Measurements from ENCODE around the gene RCOR2.
"Not testable (repeated sequence)": the region's sequence is repeated elsewhere in the genome, so short reads cannot be mapped to it uniquely, and the experiment has no call there.

The RCOR2 gene

DNA sequence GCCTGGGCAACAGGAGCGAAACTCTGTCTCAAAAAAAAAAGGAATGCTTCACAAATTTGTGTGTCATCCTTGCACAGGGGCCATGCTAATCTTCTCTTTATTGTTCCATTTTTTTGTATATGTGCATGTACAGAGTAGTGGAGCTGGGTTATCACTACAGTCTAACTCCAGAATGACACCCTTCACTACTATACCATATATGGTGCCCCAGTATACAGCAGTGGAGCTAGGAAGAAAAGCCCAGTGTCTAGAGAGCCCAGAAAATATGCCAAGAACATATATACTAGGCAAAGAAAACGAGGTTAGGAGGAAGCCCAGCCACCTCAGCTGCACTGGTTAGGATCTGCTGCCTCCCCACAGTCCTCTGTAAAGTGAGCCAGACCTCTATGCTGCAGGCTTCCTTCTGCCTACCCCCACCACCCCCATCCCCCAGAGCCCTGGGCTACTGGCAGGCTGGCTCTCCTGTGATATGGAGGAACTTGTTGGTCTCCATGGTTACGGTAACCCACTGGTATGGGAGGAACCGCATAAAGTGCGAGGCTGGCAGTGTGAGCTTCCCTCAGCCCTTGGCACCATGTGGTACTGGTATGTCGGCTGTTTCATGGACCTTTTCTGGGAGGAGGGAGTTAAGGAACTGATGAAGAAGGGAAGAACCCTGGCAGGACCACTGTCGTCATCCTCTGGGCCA, 34.3 kb downstream of the RCOR2 start:
- DNase-seq: peak in 11 of 56 donors; percentile 13 to 49 (median 34)

DNA sequence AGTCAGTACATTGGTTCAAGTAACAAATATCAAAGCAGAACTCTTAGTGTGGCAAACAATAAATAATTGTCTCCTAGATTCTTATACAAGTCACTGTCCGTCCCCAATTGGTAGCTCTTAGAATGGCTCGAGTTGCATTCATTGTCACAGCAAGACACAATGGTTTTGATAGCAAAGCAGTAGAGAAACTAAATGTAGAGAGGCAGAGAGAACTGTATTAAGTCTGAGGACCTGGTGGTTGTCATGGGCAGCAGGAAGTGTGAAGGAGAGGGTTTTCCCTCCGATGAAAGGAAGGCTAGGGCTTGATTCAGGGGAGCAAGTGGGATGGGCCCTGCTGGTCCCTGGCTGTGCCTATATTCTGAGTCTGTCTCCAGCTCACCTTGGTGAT, 36.6 kb downstream of the RCOR2 start:
- no peak for DNase-seq

DNA sequence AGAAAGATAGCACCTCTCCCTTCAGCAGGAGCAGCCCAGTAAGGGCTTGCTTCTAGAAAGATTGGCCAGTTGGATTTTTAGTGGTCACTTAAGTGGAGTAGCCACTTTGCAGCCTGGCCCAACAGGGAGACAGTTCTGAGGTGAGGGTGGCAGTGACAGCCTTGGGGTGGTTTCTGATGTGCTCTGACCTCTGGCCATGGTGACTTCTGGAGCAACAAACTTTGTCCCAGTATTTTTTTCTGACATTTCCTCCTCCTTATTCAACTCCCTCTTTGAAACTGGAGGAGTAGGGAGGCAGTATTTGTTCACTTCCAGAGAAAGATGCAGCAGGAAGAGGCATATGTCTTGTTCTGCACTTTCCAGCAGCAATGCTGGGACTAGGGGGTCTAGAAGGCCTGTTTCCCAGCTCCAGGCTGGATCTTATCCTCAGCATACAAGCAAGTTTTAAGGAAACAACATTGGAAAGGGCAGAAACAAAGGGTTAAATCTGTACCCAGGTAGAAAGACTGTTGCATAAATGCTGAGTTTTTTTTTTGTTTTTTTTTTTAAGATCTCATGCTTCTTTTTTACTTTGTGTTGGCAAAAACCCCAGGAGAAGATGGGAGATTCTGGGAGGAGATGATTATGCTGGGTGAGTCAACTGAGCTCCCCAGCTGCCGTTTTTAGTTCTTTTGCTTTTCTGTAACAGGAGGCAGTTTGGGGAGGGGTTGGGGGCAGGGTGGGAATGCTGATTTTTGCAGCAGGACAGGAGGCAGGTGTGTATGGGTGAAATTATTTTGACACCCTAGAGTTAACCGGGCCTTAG, 37.2 kb downstream of the RCOR2 start:
- DNase-seq: peak in 11 of 56 donors; percentile 10 to 50 (median 24)

DNA sequence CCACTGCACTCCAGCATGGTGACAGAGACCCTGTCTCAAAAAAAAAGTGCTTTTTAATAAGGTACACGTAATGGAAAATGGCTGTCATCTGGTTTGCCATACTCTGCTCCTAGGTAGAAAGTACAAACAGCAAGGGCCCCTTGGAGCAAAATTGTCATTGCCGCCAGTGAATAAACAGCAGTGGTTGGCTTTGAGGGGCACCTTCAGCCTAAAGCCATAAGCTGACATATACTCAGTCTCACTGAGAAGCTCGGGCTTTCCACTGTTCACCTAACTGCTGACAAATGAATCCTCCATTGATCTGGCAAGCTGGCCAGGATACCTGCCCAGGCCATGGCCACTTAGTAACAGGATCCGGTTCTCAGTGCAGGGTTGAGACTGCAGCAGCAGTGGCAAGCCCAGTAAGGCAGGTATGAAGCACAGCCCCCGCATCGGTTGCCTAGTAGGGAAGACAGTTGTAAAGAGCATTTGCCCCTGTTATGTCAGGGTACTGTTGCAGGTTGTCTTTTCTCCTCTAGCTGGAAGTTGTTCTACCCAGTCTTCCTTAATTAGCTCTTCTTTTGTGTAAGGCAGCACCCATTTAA, 39.2 kb downstream of the RCOR2 start:
- DNase-seq: peak in 20 of 56 donors; percentile 16 to 72 (median 40)

DNA sequence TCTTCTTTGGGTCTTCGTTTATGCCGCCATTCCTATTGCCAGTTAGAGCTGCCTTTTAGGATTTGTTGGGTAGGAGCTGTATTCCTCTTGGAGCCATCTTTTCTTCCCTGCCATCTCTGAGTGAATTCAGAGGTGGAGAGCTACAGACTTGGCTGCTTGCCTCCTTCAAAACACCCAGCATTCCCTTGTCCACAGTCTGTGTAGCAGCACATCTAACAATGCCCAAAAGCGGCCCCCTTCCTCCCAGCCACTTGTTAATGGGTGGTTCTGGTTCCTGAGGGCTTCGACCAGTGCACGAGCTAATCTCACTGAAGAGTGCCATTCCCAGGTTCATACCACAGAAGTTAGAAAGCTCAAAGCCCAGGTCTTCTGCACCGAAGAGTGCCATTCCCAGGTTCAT, 40.3 kb downstream of the RCOR2 start:
- DNase-seq: peak in 2 of 56 donors; percentile 16 to 37

DNA sequence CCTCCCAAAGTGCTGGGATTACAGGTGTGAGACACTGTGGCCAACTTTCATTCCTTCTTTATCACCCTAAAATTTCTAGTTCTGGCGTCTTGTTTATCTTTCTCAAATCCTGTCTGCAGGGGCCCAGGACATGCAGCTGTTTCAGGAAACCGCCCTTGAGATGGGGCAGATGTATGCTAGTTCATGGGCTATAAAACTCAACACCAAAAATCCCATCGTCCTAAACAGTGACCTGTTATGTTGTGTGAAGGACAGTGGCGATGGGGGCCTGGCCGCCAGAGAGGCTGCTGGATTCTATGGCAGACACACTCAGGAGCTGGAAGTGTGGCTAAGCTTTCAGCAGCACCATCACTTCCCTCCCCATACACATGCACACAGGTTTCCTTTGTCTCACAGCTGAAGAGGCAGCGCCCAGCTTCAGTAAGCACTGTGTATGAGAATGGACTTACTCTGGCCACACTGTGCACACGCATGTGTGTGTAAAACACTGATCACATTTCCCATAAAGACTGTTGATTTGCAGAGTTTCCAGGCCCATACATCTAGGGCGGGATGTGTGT, 41.4 kb downstream of the RCOR2 start:
- no peak for DNase-seq

DNA sequence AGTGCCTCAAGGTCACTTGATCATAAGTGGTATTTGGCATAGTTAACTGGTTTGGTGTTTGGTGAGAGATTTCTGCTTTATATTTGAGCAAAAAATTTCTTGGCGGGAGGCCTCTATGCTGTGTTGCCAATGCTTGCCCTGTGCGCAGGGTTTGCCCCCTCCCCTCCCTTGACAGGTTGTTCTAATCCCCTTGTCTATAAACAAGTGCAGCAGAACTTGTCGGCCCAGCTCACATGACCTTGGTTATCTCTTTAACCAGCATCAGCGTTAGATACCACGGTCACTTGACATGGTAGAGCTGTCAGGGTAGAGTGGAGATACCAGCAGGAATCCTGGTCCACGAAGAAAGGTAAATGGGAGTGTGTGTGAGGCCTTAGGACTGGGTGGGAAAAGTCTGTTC, 42.5 kb downstream of the RCOR2 start:
- no peak for DNase-seq

DNA sequence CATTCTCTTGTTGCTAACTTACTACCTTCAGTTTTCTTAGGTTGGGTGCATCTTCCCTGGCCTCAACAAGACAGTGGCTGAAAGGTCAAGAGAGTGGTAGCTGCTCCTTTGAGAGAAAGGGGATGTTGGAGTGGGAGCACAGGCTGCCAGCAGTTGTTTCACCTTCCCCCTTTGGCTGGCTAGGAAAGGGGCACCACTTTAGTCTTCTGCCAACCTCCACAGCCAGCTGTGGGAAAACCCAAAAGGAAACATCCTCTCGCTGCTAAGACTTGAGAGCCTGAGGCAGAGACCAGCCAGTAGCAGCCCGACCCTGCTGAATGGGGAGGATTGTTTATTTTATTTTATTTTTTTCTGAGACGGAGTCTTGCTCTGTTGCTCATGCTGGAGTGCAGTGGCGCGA, 43.7 kb downstream of the RCOR2 start:
- DNase-seq: no peak

DNA sequence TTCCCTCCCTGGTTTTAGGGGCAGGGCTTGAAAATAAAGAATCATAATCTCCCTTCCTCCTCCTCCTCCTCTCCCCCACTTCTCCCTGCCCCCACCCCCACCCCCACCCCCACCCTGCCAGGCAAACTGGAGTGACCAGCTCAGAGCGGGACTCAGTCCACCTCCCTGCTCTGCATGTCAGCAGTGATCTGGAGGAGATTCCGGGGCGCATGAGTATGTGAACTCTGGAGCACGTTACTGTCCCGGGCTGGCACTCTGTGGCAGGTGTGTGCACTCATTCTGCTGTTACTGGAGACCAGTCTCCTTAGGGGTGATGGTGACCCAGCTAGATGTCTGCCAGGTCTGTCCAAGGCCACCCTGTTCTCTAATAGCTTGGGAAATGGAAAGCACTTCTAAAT, 44.2 kb downstream of the RCOR2 start:
- DNase-seq: no peak

DNA sequence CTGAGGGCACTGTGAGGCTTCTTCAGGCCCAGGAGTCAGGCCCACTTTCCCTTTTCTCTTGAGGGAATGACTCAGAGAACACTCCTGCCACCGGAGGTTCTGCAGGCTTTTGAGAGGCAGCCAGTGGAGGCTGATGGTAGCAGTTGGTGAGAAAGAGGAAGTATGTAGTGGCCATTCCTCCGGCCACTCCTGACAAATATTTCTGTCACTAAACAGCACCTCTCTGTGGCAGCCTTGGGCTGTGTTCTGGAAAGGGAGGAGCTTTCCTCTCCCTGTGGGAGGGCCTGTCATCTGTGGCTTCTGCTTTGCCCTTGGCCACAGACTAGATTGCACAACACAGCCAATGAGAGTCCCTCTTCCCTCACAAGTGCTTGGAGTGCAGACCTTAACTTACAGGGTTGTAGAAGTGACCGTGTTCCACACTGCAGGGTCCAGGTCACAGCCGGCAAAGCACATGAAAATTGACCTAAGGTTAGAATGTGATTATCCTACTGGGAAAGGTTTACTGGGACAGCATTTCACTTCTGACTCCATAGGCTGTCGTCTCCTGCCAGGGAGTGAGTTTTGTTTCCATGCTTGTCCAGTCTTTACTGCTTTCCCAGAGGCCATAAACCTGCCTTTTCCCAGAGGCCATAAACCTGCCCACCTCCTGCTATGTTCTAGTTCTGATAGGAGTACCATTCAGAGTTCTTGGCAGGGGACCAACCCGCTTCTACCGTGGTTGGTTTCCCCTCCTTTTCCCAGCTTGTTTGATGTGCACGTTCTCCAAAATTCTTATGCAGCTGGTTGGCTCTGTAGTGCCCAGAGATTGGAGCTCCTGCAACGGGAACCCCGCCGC, 44.8 kb downstream of the RCOR2 start:
- peak in 51 of 56 donors; percentile 26 to 87 (median 67) for DNase-seq

DNA sequence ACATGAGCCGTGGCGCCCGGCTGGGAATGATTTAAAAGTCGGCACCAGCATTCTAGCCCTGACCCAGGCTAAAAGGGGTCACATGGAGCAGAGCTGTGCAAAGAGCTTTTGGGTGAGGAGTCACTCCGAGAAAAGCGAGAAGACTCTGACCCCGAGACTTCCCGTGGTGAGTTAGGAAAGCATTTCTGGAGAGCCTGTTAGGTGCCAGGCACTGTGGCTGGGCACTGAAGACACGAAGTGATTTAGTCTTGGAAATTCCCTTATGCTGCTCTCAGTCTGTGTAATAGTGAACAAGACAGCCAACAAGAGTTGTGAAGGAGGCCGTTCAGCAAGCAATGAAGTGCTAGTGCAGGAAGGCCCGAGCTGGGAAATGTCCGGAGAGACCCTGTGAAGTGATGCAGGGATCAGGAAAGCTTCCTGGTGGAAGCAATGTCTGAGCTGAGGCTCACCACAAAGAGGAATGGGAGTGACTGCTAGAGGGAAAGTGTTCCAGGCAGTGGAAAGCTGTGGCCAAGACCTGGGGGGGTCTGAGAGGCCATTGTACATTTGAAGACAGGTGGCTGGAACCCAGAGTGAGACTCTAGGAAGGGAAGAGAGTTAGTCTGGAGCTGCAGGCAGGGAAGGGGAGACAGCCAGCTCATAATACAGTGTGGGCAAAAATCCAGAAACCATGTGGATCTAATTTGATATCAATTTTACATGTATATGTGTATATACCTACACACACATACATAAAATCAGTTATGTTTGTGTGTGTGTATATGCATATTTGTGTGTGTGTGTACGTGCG, 46.4 kb downstream of the RCOR2 start:
- DNase-seq: no peak

DNA sequence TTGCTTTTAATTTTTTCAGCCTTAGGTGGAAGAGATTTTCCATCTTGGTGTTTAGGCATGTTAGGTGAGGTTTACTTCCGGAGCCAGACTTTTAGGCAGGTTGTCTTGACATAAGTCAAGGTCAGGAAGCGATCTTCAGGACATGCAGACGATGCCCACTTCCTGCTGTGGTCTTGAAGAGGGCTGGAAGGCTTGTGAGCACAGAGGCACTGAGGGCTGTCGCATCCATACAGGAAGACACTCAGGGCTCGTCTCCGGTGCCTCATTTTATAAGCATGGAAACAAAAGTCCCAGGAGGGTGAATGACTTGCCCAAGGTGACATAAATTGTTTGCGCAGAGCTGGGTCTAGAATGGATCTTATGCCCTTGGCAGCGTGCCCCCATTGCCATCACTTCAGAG, 47.3 kb downstream of the RCOR2 start:
- no peak for DNase-seq

DNA sequence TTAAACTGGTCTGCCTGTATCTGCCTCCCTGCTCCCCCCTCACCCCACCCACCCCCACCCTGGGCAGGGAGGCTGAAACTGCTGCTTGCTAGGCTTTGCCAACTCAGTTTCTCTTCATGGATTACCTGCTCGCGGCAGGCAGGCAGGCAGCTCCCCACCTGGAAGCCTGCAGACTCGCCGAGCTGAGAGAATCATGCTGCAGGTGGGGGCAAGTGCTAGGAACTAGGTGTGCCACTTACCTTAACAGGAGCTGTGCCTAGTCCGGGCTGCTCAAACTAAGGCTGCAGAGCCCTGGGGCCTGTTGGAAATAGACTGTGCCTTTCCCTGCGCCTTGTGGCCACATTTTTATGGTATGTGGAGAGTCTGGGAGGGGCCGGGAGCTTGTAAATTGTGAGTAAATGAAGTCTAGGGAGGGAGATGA, 47.8 kb downstream of the RCOR2 start:
- DNase-seq: peak in 1 of 56 donors; percentile 22

DNA sequence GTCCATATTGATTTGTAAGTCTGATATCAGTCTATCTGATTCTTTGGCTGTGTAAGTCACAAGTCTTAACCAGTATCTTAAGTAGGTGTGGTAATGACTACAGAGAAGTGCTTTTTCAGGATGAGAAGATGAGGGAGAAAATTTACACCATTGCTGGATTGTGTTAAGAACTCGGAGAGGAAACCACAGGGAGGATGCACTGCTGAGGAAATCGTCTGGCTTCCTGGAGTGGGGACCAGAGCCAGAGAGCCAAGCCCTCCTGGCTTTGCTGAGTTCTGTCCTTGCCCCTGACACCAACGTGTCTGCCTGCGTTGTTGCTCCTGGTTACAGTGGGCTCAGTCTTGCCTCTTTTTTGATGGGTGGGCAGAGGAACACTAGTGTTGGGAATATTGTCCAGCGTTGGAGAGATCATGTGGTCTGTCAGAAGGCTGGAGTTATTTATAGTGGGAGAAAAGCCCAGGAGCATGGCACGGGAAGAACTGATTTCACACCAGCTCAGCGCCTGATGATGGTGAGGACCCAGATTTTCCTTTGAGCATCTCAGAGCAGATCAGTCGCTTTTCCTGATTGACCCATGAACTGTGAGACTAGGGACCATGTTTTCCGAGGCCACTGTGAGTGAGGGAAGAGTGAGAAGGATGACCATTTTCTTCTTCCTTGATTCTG, 48.4 kb downstream of the RCOR2 start:
- DNase-seq: no peak

DNA sequence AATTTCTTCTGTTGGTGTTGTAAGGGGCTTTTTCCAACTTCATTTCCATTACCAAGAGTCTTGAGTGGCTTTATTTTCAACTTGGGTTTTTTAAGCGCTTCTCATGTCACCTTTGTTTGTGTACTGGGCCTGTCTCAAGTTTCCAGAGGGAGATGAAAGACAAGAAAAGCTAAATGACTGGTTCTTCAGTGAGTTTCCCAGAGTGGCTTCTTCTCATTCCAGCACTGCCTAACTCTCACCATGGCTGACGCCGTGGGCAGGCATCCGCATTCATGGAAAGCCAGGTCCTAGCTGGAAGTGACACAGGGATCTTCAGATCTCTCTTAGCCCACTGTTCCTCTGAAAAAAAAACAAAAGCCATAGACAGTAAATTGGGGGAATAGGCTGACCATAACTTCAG, 49.5 kb downstream of the RCOR2 start:
- DNase-seq: no peak

DNA sequence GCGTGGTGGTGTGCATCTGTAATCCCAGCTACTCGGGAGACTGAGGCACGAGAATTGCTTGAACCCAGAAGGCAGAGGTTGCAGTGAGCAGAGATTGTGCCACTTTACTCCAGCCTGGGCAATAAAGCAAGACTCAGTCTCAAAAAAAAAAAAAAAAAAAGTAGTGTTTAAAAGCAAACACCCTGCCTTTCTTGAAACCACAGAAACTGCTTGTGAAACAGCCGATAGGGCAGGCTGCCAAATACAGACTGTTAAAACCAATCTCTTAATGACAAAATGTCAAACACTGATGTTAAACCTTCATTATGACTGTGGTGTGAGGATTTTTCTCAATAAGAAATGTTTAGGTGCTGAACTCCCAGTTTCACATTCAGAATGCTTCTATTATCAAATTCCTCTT, 50.8 kb downstream of the RCOR2 start:
- peak in 1 of 56 donors; percentile 42 for DNase-seq

DNA sequence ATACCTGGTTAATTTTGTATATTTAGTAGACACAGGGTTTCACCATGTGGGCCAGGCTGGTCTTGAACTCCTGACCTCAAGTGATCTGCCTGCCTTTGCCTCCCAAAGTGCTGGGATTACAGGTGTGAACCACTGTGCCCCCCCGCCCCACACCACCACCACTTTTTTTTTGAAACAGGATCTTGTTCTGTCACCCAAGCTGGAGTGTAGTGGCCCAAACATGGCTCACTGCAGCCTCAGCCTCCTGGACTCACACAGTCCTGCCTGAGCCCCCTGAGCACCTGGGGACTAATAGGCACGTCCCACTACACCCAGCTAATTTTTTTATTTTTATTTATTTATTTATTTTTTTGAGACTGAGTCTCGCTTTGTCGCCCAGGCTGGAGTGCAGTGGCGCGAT, 53.3 kb downstream of the RCOR2 start:
- not testable (repeated sequence) for DNase-seq

DNA sequence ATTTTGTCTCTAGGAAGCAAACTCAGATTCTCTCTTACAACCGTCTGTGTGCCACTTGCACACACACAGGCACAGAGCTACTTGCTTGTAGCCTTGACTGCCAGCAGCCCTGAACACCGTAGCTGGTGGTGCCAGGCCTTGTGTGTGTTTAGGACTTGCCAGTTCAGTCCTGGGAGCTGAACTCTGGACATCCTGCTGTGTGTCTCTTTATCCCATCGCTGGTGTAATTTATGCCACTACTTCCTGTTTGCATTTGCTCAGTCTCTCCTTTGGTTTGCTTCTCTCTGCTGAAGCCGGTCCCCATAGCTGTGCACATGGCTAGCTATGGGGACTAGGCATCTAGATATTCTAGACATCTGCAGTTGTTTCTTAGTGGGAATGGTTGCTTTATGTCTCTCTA, 54.0 kb downstream of the RCOR2 start:
- DNase-seq: no peak

All from nucleus accumbens (tissue), 56 donors.